SK-MEL-5 (cell line): ENCODE results near the gene KIF26B. TPM values are rescaled to one million over a fixed set of nuclear protein-coding genes. Genes with fewer than 3 reads are reported as not detected.

Source experiments
- DNase-seq: peaks from one replicate; pipeline ENCODE4 v3.0.0-alpha.2; 2016; ENCODE audit warnings: low read depth, low spot score
- in situ Hi-C: cut with HindIII; loops from 2 replicates; pipeline ENCODE4 v1.10.0; 2016; ENCODE audit warnings: low sequenced_read_pairs, high pct_unique_total_duplicates, low pct_unique_long_range_greater_than_20kb
- total RNA-seq: library from RNA; depleted of rRNA; stranded (reverse); fragments of >200 nt; shearing (Covaris generic); gene quantifications from 2 replicates; pipeline ENCODE4 v1.2.3, GENCODE V29; 2014

The KIF26B gene
- total RNA-seq, 1 experiment from 2014 or later = 1.5 TPM

DNA sequence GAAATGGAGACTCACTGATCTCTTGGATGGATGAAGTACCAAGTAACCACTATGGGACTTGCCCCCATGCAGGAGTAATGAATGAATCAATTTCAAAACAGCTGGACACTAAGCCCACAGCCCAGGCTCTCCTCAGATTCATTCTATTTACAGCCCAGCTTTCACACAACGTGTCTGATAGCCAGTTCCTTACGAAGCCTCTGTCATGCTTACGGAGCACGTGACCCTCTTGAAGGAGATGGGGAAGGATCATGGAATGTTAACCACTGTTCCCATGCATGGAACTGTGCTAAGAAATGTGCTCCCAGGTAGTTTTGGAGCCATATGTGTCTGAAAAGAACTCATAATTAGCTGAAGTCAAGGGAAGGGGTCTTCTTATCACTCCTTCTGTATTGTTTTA, 124.1 kb downstream of the KIF26B start:
- in situ Hi-C loops = no loop called here
- no peak for DNase-seq

DNA sequence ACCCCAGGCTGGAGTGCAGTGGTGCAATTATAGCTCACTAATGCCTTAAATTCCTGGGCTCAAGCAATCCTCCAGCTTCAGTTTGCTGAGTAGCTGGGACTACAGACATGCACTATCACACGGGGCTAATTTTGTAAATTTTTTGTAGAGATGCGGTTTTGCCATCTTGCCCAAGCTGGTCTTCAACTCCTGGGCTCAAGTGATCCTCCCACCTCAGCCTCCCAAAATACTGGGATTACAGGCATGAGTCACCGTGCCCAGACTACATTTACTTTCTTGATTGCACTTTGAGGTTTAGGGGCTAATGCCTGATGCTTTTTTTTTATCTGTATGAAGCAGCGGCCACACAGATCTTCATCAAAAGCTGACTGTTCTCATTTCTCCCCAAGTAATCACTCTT, 124.6 kb downstream of the KIF26B start:
- DNase-seq = no peak
- in situ Hi-C loops = no loop called here

DNA sequence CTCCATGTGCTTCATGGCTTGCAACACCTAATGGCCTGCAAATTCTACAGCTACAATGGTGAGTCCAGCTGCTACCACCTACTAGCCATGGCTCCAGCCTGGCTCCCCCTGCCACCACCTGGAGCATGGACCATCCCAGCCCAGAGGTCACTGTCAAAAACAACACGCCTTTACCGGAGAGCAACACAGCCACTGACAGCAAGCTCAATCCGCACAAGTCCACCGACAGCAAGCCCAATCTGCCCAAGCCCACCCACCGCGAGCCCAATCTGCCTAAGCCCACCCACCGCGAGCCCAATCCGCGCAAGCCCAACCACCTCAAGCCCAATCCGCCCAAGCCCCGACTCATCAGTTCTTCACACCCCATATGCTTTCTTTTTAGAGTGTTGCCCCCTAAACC, 128.2 kb downstream of the KIF26B start:
- no peak for DNase-seq
- in situ Hi-C loops = no loop called here

DNA sequence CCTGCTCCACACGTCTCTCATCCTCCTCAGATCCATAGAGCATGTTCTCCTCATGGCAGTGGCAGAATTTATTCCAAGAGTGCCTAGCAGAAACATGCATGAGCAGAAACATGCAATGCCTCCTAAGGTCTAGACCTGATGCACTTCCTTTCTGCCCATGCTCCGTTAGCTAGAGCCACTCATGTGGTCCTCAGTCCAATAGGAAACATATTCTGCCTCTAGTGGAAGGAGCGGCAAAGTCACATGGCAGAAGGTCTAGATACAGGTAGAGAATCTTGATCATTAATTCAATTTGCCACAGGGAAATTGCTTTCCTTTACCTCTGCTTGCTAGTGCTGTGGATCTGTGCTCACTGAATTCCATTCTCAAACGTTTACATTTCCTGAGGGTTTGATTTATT, 130.4 kb downstream of the KIF26B start:
- DNase-seq = no peak
- in situ Hi-C loops = no loop called here

DNA sequence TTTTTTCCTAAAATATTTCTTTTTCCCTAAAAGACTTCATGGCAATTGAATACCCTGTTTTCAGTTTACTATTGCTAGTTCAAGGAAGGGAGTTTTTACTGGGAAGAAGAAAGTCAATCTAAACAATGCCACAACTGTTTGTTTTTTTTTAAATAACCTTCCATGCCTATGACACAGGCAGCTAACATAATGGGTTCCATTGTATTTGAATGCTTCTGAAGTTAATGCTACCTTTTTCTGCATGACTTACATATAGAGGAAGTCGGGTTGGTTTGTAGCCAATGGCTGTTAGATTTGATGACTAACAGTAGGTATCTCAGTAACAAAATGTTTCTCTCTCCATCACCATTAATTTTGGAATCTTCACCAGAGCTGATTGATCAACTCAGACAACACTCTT, 134.0 kb downstream of the KIF26B start:
- DNase-seq = peak; percentile 93
- in situ Hi-C loops = no loop called here

DNA sequence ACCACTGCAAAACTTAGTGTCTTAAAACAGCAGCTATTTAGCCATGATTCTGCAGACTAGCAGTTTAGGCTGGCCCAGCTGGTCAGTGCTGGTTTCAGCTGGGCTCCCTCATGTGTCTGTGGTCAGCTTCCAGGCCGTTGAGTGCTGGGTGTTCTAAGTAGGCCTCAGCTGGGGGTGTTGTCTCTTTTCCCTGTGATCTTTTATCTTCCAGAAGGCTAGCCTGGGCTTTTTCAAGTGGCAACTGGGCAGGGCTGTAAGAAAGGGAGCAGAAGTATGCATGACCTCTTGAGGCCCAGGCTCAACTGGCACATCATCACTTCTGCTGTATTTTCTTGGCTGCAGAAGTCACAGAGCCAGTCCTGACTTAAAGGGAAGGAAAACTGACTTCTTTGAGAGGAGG, 136.1 kb downstream of the KIF26B start:
- no peak for DNase-seq
- in situ Hi-C loops = no loop called here

DNA sequence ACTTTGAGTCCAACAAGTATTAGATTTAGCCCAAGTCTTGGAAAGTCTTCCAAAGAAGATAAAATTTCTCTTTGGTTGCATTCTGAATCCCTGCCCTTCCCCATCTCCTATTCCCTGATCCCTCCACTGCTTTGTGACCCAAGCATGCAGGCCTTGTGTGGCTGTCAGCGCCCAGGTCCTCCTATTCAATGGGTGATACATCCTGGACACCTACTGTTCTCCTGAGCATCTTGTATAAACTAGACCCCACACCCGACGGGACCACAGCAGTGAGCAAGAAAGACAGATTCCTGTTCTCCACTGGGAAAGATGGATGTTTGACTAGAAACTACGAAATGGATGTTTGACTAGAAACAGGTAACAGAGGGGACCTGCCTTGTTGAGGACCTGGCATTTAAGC, 136.6 kb downstream of the KIF26B start:
- in situ Hi-C loops = no loop called here

DNA sequence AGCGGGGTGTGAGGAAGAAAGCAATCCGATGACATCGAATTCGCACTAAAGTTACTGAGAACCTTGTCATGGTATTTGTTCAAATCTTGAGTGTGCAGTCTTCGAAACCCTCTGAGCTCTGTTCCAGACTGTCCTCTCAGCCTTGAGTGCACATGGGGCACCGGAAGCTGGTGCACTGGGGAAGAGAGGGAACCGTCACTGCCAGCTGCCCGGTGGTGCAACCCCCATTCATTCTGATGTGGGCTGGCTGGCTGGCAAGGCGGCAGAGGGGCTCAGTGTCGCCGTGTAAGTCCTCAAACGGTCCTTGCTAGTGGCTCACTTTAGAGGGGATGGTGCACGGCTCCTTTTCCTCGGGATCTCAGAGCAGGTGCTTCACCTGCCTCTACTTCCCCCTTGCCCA, 137.4 kb downstream of the KIF26B start:
- in situ Hi-C loops = no loop called here

More for the DNA sequence above, 136.6 kb downstream of the KIF26B start:
- DNase-seq = no peak

DNA sequence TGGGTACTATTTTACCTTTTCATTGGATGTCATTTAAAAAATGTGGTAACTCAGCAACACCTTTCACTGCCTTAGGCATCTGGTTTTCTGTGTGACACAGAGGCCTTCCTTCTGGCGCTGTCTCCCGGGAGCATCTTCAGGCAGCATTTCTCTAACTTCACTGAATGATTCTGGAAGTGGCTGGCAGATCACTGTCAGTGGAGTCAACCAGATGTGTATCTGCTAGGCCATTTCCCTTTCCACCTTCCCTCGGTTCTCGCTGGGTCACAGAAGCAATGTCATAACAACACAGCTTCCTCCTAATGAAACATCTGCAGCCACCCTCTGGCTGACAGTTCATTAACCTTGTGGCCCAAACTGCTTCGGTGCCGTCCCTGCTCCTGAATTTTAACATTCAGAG, 137.8 kb downstream of the KIF26B start:
- in situ Hi-C loops = no loop called here
- DNase-seq = no peak

More for the DNA sequence above, 137.4 kb downstream of the KIF26B start:
- no peak for DNase-seq

DNA sequence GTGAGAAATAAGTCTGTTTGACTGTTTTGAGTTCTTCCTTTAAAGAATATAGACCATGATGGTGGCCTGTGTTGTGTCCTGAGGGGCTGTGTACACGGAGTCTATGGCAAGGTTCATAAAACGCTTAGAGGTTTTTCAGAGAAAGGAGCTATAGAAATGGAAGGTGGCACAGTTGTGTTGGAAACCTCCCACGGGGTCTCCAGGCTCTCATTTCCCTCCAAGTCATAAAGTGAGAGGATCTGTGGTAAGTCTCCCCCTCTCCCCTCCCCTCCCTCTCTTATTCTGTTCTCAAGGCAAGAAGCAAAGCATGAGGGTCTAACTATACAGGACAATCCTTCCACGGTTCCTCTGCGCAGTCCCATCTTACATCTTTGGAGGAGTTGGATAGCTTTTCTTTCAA, 139.2 kb downstream of the KIF26B start:
- DNase-seq = no peak
- in situ Hi-C loops = no loop called here

DNA sequence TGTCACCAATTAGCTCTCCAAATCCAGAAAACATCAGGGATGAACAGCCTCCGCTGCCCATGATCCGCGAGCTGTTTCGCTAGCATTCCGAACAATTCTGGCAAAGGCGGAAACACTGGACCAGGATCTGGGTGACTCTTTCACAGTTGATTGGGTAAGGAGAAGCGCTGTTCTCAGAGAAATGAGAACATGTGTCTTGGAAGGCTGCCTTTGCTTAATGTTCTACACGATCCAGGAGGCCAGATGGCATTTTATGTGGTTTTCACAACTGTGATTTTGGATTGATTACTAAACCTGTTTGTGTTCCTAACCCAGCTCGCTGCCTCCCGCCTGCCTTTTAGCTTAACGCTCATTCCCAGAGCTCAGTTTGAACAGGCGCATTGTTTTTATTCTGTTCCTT, 144.0 kb downstream of the KIF26B start:
- DNase-seq = no peak
- in situ Hi-C loops = no loop called here

DNA sequence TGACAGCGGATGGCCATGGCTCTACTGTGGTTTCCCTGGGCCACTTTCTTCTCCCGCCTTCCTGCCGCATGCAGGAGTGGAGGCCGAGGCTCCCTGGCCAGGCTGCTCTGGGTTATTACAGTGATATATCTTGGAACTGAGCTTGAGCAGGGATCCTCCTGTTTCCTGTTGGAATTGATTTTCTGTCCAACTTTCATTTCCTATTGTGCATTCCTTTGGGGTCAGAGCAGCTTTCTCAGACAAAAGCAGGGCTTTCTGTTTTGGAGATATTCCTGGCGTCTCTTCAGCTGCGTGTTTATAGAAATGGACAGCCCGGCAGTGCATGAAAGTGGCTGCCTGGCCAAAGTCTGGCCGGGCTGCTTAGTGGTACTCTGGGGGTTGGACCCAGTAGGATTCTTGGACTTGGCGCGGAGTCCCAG, 146.4 kb downstream of the KIF26B start:
- peak; percentile 77 for DNase-seq
- in situ Hi-C loops = no loop called here

DNA sequence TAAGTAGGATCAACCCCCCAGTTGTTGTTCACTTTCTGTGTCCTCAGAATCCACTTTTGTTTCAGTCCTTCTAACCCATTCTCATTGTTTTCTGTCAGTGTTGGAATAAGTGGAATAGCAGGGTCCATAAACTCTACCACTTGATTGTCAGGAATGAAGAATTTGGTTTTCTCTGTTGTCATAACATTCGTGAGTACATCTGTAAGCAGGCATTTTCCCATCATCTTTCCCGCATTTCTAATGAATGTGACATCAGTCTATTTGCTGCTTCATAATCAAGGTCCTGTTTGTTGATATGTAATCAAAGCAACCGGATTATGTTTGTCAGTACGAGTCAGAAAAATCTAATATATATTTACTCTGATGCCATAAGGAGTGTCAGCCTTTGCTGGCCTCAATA, 147.1 kb downstream of the KIF26B start:
- in situ Hi-C loops = no loop called here
- no peak for DNase-seq

DNA sequence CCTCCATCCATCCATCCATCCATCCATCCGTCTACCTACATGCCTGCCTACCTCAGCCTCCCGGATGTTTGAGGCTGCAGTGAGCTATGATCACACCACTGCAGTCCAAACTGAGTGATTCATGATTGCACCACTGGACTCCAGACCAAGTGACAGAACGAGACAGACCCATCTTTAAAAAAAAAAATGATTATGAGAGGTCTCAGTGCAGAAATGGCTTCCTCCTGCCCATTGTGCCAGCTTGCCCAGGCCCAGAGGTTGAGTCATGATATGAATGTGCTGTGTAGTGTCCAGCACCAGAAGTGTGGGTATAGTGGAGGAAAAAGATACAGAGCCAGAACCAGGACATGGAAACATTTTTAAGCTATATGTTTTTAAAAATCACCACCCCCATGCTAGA, 149.9 kb downstream of the KIF26B start:
- no peak for DNase-seq
- in situ Hi-C loops = no loop called here

DNA sequence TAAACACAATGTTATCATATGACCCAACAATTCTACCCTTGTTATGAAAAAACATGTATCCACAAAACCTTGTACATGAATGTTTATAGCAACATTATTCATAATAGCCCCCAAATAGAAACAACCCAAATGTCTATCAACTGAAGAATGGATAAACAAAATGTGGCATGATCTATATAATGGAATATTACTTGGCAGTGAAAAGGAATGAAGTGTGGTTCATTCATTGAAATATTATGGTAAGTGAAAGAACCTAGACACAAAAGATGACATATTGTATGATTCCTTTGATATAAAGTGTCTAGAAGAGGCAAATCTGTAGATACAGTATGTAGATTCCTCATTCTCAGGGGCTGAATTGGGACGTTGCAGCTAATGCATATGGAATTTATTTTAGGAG, 151.2 kb downstream of the KIF26B start:
- DNase-seq = no peak
- in situ Hi-C loops = no loop called here

DNA sequence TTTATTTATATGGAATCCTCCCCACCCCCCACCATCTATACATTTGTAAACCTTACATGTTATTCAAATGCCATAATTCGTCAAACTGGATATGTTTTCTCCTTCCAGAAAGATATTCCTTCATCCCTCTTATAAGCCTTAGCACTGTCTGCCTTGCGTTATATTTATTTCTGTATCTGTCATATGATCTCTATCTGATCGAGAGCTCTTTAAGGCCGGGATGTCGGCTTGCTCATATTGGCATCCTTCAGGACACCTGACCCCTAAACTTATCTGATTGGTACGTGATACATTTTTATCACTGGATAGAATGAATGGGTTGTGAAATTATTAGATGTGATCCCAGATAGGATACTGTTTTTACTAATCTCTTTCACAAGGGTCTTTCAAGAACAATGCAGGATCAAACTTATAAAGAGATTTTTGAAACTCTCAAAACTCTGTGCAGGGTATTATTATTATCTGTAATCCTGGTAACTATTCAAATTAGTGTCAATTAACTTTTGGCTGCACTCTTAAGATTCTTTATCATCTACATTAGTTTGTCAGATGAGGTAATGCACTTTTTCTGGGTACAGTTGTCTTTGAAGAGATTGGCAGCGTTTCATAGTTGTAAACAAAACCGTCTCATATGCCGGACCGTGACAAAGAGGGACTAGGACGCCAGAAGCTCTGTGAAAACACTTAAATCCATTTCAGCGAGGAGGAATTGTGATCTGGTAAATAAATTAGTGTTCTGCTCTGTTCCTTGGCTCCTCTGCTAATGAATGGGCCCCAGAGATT, 152.0 kb downstream of the KIF26B start:
- in situ Hi-C loops = no loop called here

DNA sequence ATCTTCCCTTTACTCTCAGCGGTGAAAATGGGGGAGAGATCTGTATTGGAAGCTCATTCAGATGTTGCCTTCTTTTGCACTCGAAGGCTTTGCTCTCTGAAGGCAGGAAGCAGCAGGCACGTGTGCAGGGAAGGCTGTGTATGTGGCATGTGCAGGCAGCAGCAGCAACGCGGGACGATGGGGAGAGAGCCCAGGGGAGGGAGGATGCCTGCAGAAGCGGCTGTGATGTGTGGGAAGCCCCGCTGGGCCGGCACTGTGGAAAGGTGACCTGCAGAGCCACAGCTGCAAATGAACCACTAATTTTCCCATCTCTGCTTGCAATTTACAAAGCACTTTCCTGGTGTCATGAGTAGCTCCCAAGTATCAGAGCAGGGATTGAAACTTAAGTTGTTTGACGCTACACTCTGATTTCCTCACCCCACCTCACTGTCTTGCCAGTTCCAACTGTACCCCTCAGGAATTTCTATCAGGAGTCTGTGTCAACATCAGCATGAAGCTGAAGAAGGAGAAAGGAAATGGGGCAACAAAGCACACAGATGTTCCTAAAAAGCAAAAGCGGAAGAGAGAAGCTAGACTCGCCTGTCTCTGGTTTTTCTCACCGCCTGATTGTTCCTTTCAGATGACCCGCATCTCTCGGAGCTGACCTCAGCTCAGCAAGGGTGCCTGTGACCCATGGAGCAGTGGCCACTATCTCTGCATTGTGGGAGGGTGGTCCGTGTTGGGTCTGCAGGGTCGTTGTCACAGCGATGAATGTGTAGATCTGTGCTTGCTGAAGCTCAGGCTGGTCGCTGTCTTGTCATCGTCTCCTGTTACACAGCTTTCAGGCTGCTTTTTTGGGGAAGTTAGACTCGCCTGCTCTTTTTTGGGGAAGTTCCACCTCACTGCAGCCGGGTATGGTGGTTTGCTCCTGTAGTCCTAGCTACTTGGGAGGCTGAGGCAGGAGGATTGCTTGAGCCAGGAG, 156.1 kb downstream of the KIF26B start:
- DNase-seq = no peak
- in situ Hi-C loops = no loop called here

More for the DNA sequence above, 152.0 kb downstream of the KIF26B start:
- DNase-seq = no peak

DNA sequence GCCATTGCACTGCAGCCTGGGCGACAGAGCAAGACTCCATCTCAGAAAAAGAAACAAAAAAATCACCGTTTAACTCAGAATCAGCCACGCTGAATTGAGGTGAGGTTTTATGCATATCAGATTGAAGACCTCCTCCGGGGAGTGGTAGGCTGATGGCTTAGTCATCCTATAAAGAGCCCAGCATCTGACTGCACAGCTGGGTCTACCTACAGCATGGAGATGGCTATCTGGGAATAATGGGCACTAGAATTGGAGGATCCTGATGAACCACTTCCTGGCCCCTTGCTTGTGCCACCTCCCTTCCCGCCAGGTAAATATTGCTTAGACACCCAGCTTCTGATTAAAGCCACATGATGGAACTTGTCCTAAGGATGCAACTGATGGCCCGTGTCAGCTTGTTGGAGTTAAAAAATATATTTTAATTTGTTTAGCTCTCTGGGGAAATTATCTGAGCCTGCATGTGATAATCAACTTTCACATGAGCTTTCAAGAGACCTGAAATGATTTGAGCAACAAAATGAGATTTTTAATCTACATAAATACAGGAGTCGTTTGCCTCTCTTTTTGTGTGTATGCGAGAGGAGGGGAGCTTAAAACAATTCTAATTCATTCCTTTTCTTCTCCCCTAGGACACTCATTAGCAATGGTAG, 157.2 kb downstream of the KIF26B start:
- DNase-seq = no peak
- in situ Hi-C loops = no loop called here
